CD4-positive, alpha-beta memory T cell (primary cell): Measurements from ENCODE around the gene GNB3. TPM values are rescaled to one million over a fixed set of nuclear protein-coding genes. Genes with fewer than 3 reads are reported as not detected.

Experiments
- CTCF ChIA-PET: fragments of 350-600 bp; sonication (Branson Sonifier 250); formaldehyde crosslinking; loops from one replicate; lab custom pipeline; 2021; ENCODE audit warnings: inconsistent platforms; ENCODE audit not compliant: partially characterized antibody; lab: Charles Lee
- POLR2A ChIA-PET: fragments of 350-600 bp; sonication (Branson Sonifier 250); formaldehyde crosslinking; loops from one replicate; lab custom pipeline; 2021; ENCODE audit not compliant: partially characterized antibody; lab: Charles Lee
- DNase-seq, 5 donors: peaks; one replicate each; pipeline versions ENCODE4 v3.0.0 to v3.0.0-alpha.2; 2020 to 2022; ENCODE audit warnings: mixed read lengths in 1 of 5
- H3K27ac ChIP-seq: one replicate; pipeline ENCODE4 v1.7.0; 2013; ENCODE audit warnings: low read depth, low read length
- H3K27me3 ChIP-seq: 2 replicates; pipeline ENCODE4 v1.7.0; 2013; ENCODE audit warnings: mild to moderate bottlenecking, low read length, moderate library complexity; ENCODE audit not compliant: insufficient read depth
- H3K36me3 ChIP-seq: 2 replicates; pipeline ENCODE4 v1.7.0; 2013; ENCODE audit warnings: mild to moderate bottlenecking, low read length, moderate library complexity; ENCODE audit not compliant: insufficient read depth
- H3K4me1 ChIP-seq: 2 replicates; pipeline ENCODE4 v1.7.0; 2013; ENCODE audit warnings: mild to moderate bottlenecking, low read length, moderate library complexity; ENCODE audit not compliant: insufficient read depth
- H3K4me3 ChIP-seq, 2 donors: one replicate each; pipeline ENCODE4 v1.7.0; 2013; ENCODE audit warnings: low read length in 2 of 2, mild to moderate bottlenecking in 1 of 2
- H3K9me3 ChIP-seq, 2 donors: one replicate each; pipeline ENCODE4 v1.7.0; 2013; ENCODE audit warnings: low read length in 2 of 2, control low read depth in 1 of 2; ENCODE audit not compliant: control insufficient read depth in 1 of 2
- H3K27ac Mint-ChIP-seq, 7 donors: one replicate each; pipeline ENCODE4 v1.8.0; 2020 to 2021; ENCODE audit warnings: mixed read lengths in 7 of 7, mild to moderate bottlenecking in 6 of 7, inconsistent platforms in 3 of 7, moderate library complexity in 3 of 7
- H3K27me3 Mint-ChIP-seq, 2 donors: one replicate each; pipeline ENCODE4 v1.8.0; 2020 to 2021; ENCODE audit warnings: mixed read lengths in 2 of 2
- H3K36me3 Mint-ChIP-seq, 2 donors: one replicate each; pipeline ENCODE4 v1.8.0; 2020 to 2021; ENCODE audit warnings: mixed read lengths in 2 of 2, inconsistent platforms in 1 of 2, mild to moderate bottlenecking in 1 of 2
- H3K4me1 Mint-ChIP-seq, 4 donors: one replicate each; pipeline ENCODE4 v1.8.0; 2020 to 2021; ENCODE audit warnings: mixed read lengths in 4 of 4, mild to moderate bottlenecking in 1 of 4
- H3K4me3 Mint-ChIP-seq, 8 donors: one replicate each; pipeline ENCODE4 v1.8.0; 2020 to 2021; ENCODE audit warnings: mixed read lengths in 8 of 8, mild to moderate bottlenecking in 7 of 8, moderate library complexity in 6 of 8, inconsistent platforms in 3 of 8
- H3K9me3 Mint-ChIP-seq, 8 donors: one replicate each; pipeline ENCODE4 v1.8.0; 2020 to 2021; ENCODE audit warnings: mixed read lengths in 8 of 8, mild to moderate bottlenecking in 5 of 8, inconsistent platforms in 3 of 8, moderate library complexity in 1 of 8
- intact Hi-C: fragments of 100-400 bp; cut with micrococcal nuclease; formaldehyde crosslinking; loops from one replicate; pipeline ENCODE4 v1.15.1; 2023
- polyA plus RNA-seq, 2 donors: library from polyadenylated mRNA; unstranded; fragments of 300-500 nt; fragmentation: Illumina TruSeq; gene quantifications; one replicate each; pipeline ENCODE4 v1.2.3, GENCODE V29; 2021
- total RNA-seq, 2 experiments: library from RNA; stranded (reverse); gene quantifications; one replicate each; pipeline ENCODE4 v1.2.3, GENCODE V29; 2021

Gene GNB3
- total RNA-seq (1 to 10 TPM; 5.1 to 5.2 TPM), polyA plus RNA-seq (not detected)

DNA sequence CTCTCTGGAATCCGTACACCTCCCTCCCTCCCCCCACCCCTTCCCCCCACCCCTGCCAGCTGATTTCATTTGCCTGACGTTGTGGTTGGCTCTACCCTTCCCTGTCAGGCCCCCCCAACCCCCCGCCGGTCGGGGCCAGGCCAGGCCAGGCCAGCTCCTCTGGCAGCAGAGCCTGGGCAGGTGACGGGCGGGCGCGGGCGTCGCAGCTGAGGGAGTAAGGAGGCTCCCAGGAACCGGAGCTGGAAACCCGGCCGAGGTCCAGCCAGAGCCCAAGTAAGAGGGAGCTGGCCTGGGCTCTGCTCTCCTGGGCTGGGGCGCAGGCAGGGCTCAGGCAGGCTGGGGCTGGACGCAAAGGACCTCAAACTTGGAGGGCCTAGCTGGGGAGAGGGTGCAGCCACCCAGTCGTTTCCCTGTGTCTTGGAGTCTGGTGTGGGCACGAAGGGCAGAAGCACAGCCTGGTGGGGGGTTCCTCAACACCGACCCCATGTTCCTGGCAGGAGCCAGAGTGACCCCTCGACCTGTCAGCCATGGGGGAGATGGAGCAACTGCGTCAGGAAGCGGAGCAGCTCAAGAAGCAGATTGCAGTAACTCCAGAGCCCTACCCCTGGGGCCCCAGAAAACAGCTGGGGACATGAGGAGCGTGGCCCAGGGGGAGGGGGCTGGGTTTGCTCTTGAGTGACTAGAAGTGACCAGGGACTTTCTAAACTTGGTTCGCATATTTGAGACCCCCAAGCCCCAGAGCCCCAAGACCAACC is at the start of gene GNB3:
Gene GNB3 (plus strand): TSS at position 165 of the 755 bp plus-strand sequence. CDS start 363 bp downstream, at position 528.
- H3K4me1 ChIP-seq = peaks cover 3% of the 10 kb centered on the region
- Mint-ChIP-seq H3K4me3 (no peak within 1 kb of the TSS), H3K4me1 (no peaks in the 10 kb centered on the region), H3K27ac (no peak within 1 kb of the TSS), H3K27me3 (no peaks in the 10 kb centered on the region), H3K9me3 (no peaks in the 10 kb centered on the region), H3K36me3 (no peaks in the 10 kb centered on the region)
- H3K27ac ChIP-seq = no peak within 1 kb of the TSS
- no peaks in the 10 kb centered on the region for H3K36me3 ChIP-seq
- DNase-seq = peak in 1 of 5 donors; percentile 10
- no peaks in the 10 kb centered on the region for H3K27me3 ChIP-seq
- POLR2A ChIA-PET = interaction anchor here (1.5 to 2.4 kb wide), 2 partner anchors 10 to 12 kb away, joined by 4 to 10 read pairs; partner anchors contain the start of genes CDCA3 and P3H3
- CTCF ChIA-PET = interaction anchor here (2.9 to 4.4 kb wide), 2 partner anchors 16 to 88 kb away, joined by 11 to 12 read pairs; partner anchors contain the start of gene MLF2
- intact Hi-C loops = no loop called here
- H3K9me3 ChIP-seq = no peaks in the 10 kb centered on the region
- no peak within 1 kb of the TSS for H3K4me3 ChIP-seq

DNA sequence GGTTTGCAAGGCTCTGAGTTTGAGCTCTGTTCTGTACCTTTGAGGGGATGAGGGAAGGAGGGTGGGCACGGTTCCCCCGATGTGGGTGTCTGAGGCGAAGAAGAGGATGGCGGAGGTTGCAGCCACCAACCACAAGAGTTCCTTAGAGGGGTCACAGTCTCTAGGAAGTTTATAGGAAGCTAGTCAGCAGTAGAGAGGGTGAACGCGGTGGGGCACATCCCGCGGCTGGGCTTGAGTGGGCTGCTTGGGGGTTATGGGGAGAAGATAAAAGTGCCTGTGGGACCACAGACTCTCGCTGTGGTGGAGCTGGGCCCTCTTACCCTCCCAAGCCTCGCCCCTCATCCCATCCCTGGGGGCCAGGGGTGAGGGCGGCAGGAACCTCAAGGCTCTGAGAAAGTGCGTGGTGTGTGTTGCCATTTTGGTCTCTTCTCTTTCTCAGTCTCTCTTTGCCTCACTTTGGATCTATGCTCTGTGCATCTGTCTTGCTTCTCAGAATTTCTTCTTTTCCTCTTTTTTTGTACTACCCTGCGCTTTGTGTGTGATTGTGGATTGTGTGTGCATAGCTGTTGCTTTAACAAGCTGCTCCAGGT is 48.7 kb upstream of the GNB3 start:
- Mint-ChIP-seq H3K4me1 (peaks cover 49 to 92% (median 66%) of the 10 kb centered on the region in 4 donors), H3K27me3 (no peaks in the 10 kb centered on the region), H3K27ac (peak overlapping the region; percentile 90 to 99 (median 98)), H3K9me3 (no peaks in the 10 kb centered on the region), H3K36me3 (peaks cover 16 to 54% of the 10 kb centered on the region in 2 donors), H3K4me3 (peak overlapping the region; percentile 95 to 99 (median 98))
- CTCF ChIA-PET = interaction anchor here (0.6 to 28.3 kb wide), 14 partner anchors 9 to 234 kb away, joined by 3 to 303 read pairs (median 8); partner anchors contain the start of genes COPS7A, GPR162, MLF2 and NOP2
- Histone ChIP-seq H3K36me3 (peaks cover 26% of the 10 kb centered on the region), H3K27ac (peak overlapping the region; percentile 83), H3K4me3 (peak overlapping the region; percentile 79), H3K27me3 (no peaks in the 10 kb centered on the region), H3K4me1 (peaks cover 59% of the 10 kb centered on the region), H3K9me3 (no peaks in the 10 kb centered on the region)
- POLR2A ChIA-PET = interaction anchor here (0.8 to 3.6 kb wide), 28 partner anchors 10 to 340 kb away, joined by 3 to 29 read pairs (median 6); partner anchors contain the start of genes C12orf57, CDCA3, COPS7A and GAPDH
- intact Hi-C loops = loop anchor here (2.0 kb wide), 2 partner anchors 25 to 33 kb away; partner anchors contain the start of gene PTMS
- no peak for DNase-seq

DNA sequence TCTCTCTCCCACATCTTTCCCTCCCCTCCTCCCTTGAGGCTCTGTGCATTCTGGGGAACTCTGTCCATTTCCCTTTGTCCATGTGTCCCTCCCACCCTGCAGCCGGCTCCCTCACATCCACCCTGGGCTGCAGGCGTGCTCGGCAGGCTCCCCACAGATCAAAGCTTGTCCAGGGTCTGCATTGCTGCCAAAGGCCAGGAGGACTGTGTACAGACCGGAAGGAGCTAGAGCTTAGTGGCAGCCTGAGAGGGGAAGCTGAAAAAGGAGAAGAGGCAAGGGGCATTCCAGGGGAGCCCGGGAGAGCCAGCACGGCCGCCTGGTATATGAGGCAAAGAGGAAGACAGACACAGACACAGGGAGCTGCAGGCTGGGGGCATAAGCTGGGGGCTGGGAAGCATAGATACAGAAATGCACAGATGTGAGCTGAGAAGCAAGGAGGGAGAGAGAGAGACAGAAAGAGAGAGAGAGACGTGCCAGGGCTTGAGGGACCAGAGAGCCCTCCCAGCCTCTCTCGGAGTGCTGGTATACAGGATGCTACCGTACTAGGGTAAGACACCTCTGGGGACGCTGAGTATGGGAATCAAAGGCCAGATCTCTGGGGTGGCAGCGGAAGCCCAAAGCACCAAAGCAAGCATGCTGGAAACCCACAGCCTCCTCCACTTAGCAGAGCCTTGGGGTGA is 48.1 kb upstream of the GNB3 start:
- Mint-ChIP-seq H3K9me3 (no peaks in the 10 kb centered on the region), H3K4me3 (peak overlapping the region; percentile 95 to 99 (median 98)), H3K4me1 (peaks cover 50 to 92% (median 66%) of the 10 kb centered on the region in 4 donors), H3K27ac (peak overlapping the region; percentile 90 to 99 (median 98)), H3K36me3 (peaks cover 21 to 61% of the 10 kb centered on the region in 2 donors), H3K27me3 (no peaks in the 10 kb centered on the region)
- H3K27me3 ChIP-seq = no peaks in the 10 kb centered on the region
- H3K4me1 ChIP-seq = peaks cover 55% of the 10 kb centered on the region
- peak overlapping the region; percentile 83 for H3K27ac ChIP-seq
- ChIA-PET POLR2A (interaction anchor here (0.7 to 3.6 kb wide), 26 partner anchors 11 to 258 kb away, joined by 3 to 29 read pairs (median 8); partner anchors contain the start of genes C12orf57, CDCA3, COPS7A and GAPDH), CTCF (interaction anchor here (0.6 to 28.3 kb wide), 14 partner anchors 9 to 235 kb away, joined by 3 to 303 read pairs (median 8); partner anchors contain the start of genes COPS7A, GPR162, MLF2 and NOP2)
- H3K9me3 ChIP-seq = no peaks in the 10 kb centered on the region
- H3K36me3 ChIP-seq = peaks cover 28% of the 10 kb centered on the region
- peak overlapping the region; percentile 79 for H3K4me3 ChIP-seq
- peak; percentile 59 to 73 (median 66) for DNase-seq
- intact Hi-C loops = loop anchor here (2.0 kb wide), 2 partner anchors 26 to 32 kb away; partner anchors contain the start of gene PTMS

GRCh38 chr12:6795088-6795487 is 45.6 kb upstream of the GNB3 start:
- Mint-ChIP-seq H3K9me3 (no peaks in the 10 kb centered on the region), H3K27ac (peak overlapping the region; percentile 10 to 87 (median 73)), H3K4me1 (peaks cover 53 to 94% (median 71%) of the 10 kb centered on the region in 4 donors), H3K36me3 (peaks cover 39 to 75% of the 10 kb centered on the region in 2 donors), H3K27me3 (no peaks in the 10 kb centered on the region), H3K4me3 (peak overlapping the region in 4 of 8 donors; percentile 15 to 62 (median 50))
- ChIA-PET CTCF (interaction anchor here (2.0 to 28.3 kb wide), 4 partner anchors 16 to 42 kb away, joined by 7 to 303 read pairs (median 10); partner anchors contain the start of genes GPR162, MLF2, P3H3 and PTMS), POLR2A (interaction anchor here (0.6 to 1.9 kb wide), 4 partner anchors 8 to 28 kb away, joined by 3 to 7 read pairs (median 4); no protein-coding TSS in a partner anchor)
- no peaks in the 10 kb centered on the region for H3K9me3 ChIP-seq
- H3K36me3 ChIP-seq = peaks cover 43% of the 10 kb centered on the region
- no peak overlapping the region for H3K4me3 ChIP-seq
- peak overlapping the region; percentile 18 for H3K27ac ChIP-seq
- no peak for DNase-seq
- H3K4me1 ChIP-seq = peaks cover 56% of the 10 kb centered on the region
- no peaks in the 10 kb centered on the region for H3K27me3 ChIP-seq
- intact Hi-C loops = no loop called here

- DNase-seq = no peak
- H3K27ac Mint-ChIP-seq = peak overlapping the region; percentile 5 to 82 (median 65)
- Histone ChIP-seq H3K27ac (no peak overlapping the region), H3K4me1 (peaks cover 57% of the 10 kb centered on the region), H3K9me3 (no peaks in the 10 kb centered on the region), H3K4me3 (no peak overlapping the region), H3K36me3 (peaks cover 47% of the 10 kb centered on the region), H3K27me3 (no peaks in the 10 kb centered on the region)
- peaks cover 51 to 83% (median 66%) of the 10 kb centered on the region in 4 donors for H3K4me1 Mint-ChIP-seq
- intact Hi-C loops = no loop called here
- H3K36me3 Mint-ChIP-seq = peaks cover 41 to 75% of the 10 kb centered on the region in 2 donors
- ChIA-PET CTCF (interaction anchor here (0.7 to 28.3 kb wide), 6 partner anchors 10 to 43 kb away, joined by 3 to 303 read pairs (median 5); partner anchors contain the start of genes GPR162, MLF2, P3H3 and PTMS), POLR2A (interaction anchor here (1.2 to 1.9 kb wide), 5 partner anchors 9 to 28 kb away, joined by 4 to 7 read pairs (median 4); no protein-coding TSS in a partner anchor)
- H3K4me3 Mint-ChIP-seq = peak overlapping the region in 2 of 8 donors; percentile 10 to 59
- no peaks in the 10 kb centered on the region for H3K27me3 Mint-ChIP-seq
- H3K9me3 Mint-ChIP-seq = no peaks in the 10 kb centered on the region
Observed at GRCh38 chr12:6796576-6796975, 44.1 kb upstream of the GNB3 start.

GRCh38 chr12:6799147-6799546 is 41.6 kb upstream of the GNB3 start:
- no peaks in the 10 kb centered on the region for H3K27me3 ChIP-seq
- no peaks in the 10 kb centered on the region for H3K27me3 Mint-ChIP-seq
- CTCF ChIA-PET = no interaction called here
- peak overlapping the region in 2 of 7 donors; percentile 47 to 64 for H3K27ac Mint-ChIP-seq
- POLR2A ChIA-PET = interaction anchor here (1.2 kb wide), 1 partner anchor 10 kb away, joined by 3 read pairs; the partner anchor contains the start of gene CD4
- H3K36me3 Mint-ChIP-seq = peaks cover 46 to 72% of the 10 kb centered on the region in 2 donors
- no peak for DNase-seq
- H3K9me3 Mint-ChIP-seq = no peaks in the 10 kb centered on the region
- peaks cover 41% of the 10 kb centered on the region for H3K4me1 ChIP-seq
- no peak overlapping the region for H3K4me3 Mint-ChIP-seq
- intact Hi-C loops = no loop called here
- H3K27ac ChIP-seq = no peak overlapping the region
- no peak overlapping the region for H3K4me3 ChIP-seq
- peaks cover 35 to 59% (median 47%) of the 10 kb centered on the region in 4 donors for H3K4me1 Mint-ChIP-seq
- no peaks in the 10 kb centered on the region for H3K9me3 ChIP-seq
- H3K36me3 ChIP-seq = peaks cover 63% of the 10 kb centered on the region
